Keratinocyte (primary cell): ENCODE results near the gene CCDC197. TPM values are rescaled to one million over a fixed set of nuclear protein-coding genes. Genes with fewer than 3 reads are reported as not detected.

Source experiments
- DNase-seq: peaks from one replicate; pipeline ENCODE4 v3.0.0-alpha.2; 2011; ENCODE audit warnings: low read depth, missing footprints, low spot score
- FAIRE-seq: peaks from 2 replicates; lab custom pipeline; 2011; peaks lifted over from hg19 to GRCh38; lab: Jason Lieb, UNC
- H2AFZ ChIP-seq: 2 replicates; pipeline ENCODE4 v1.6.0; 2012; ENCODE audit warnings: low read length, control low read depth, inconsistent platforms; ENCODE audit not compliant: control insufficient read depth
- H3K27ac ChIP-seq: 2 replicates; pipeline ENCODE4 v1.5.1; 2011; ENCODE audit warnings: low read length; ENCODE audit not compliant: control insufficient read depth, insufficient read depth
- H3K27me3 ChIP-seq: 3 replicates; pipeline ENCODE4 v1.6.0; 2011; ENCODE audit warnings: low read length; ENCODE audit not compliant: control insufficient read depth, insufficient read depth; ENCODE audit errors: extremely low read depth
- H3K36me3 ChIP-seq, 2 experiments: 2 replicates in 1 of 2; 3 replicates in 1 of 2; pipeline ENCODE4 v1.5.1; 2011; ENCODE audit warnings: low read length in 2 of 2, mild to moderate bottlenecking in 1 of 2; ENCODE audit not compliant: control insufficient read depth in 2 of 2, insufficient read depth in 2 of 2; ENCODE audit errors: extremely low read depth in 1 of 2
- H3K4me1 ChIP-seq: 3 replicates; pipeline ENCODE4 v1.5.1; 2011; ENCODE audit warnings: low read length; ENCODE audit not compliant: control insufficient read depth, insufficient read depth; ENCODE audit errors: extremely low read depth
- H3K4me2 ChIP-seq: 3 replicates; pipeline ENCODE4 v1.6.0; 2011; ENCODE audit warnings: low read depth, low read length; ENCODE audit not compliant: control insufficient read depth, insufficient read depth; ENCODE audit errors: extremely low read depth
- H3K4me3 ChIP-seq, 3 experiments: fragments of 200-600 bp in 1 of 3; sonication (generic) in 1 of 3; 2 replicates in 2 of 3; 3 replicates in 1 of 3; pipeline ENCODE4 v1.5.1; 2011 to 2016; ENCODE audit warnings: low read length in 3 of 3, mild to moderate bottlenecking in 3 of 3, control low read depth in 2 of 3, inconsistent platforms in 1 of 3, low read depth in 1 of 3, mixed read lengths in 1 of 3, mixed run types in 1 of 3, moderate library complexity in 1 of 3; ENCODE audit not compliant: control insufficient read depth in 2 of 3, insufficient read depth in 2 of 3; ENCODE audit errors: extremely low read depth in 1 of 3
- H3K79me2 ChIP-seq: 2 replicates; pipeline ENCODE4 v1.6.0; 2012; ENCODE audit warnings: low read length; ENCODE audit not compliant: control insufficient read depth, insufficient read depth
- H3K9ac ChIP-seq: 3 replicates; pipeline ENCODE4 v1.6.0; 2011; ENCODE audit warnings: low read length; ENCODE audit not compliant: control insufficient read depth, insufficient read depth; ENCODE audit errors: extremely low read depth
- H3K9me1 ChIP-seq: 3 replicates; pipeline ENCODE4 v1.6.0; 2011; ENCODE audit warnings: low read length; ENCODE audit not compliant: control insufficient read depth, insufficient read depth; ENCODE audit errors: extremely low read depth
- H3K9me3 ChIP-seq: 2 replicates; pipeline ENCODE4 v1.5.1; 2012; ENCODE audit warnings: low read depth, low read length; ENCODE audit not compliant: control insufficient read depth
- H4K20me1 ChIP-seq: 3 replicates; pipeline ENCODE4 v1.6.0; 2011; ENCODE audit warnings: low read length; ENCODE audit not compliant: control insufficient read depth, insufficient read depth; ENCODE audit errors: extremely low read depth
- CTCF ChIP-seq, 3 experiments: IDR thresholded peaks in 1 of 3; conservative IDR thresholded peaks in 1 of 3; optimal IDR thresholded peaks in 1 of 3; 2 replicates in 2 of 3; 3 replicates in 1 of 3; pipeline versions ENCODE3 to v1.5.1; 2011; ENCODE audit warnings: low read length in 3 of 3, mild to moderate bottlenecking in 3 of 3, moderate library complexity in 2 of 3, control low read depth in 1 of 3, inconsistent platforms in 1 of 3; ENCODE audit not compliant: insufficient read depth in 2 of 3; ENCODE audit errors: extremely low read depth in 1 of 3
- EZH2 ChIP-seq: IDR thresholded peaks from one replicate; pipeline ENCODE4 v1.6.1; 2012; ENCODE audit warnings: inconsistent platforms, mild to moderate bottlenecking, low read length, moderate library complexity
- dilution Hi-C: fragments of 300-500 bp; cut with MboI; formaldehyde crosslinking; loops from one replicate; pipeline ENCODE4 v1.7.0; 2020; ENCODE audit warnings: low sequenced_read_pairs; ENCODE audit not compliant: extremely low pct_ligation_motif_present
- polyA plus RNA-seq, 5 experiments: library from polyadenylated mRNA; depleted of rRNA in 3 of 5; stranded (reverse) in 3 of 5; stranded (forward) in 1 of 5; unstranded in 1 of 5; fragments of >200 nt; gene quantifications; 1 replicate in 1 of 5; 2 replicates in 3 of 5; 3 replicates in 1 of 5; pipeline versions ENCODE4 v1.2.1 to v1.2.3, GENCODE V29; 2011 to 2012; ENCODE audit warnings: missing spikeins in 2 of 5, low read depth in 1 of 5, low replicate concordance in 1 of 5

The CCDC197 gene
- polyA plus RNA-seq, 1 donor (not counting 4 experiments of a cell fraction or from before 2014, with no cell fraction given), result not detected

- H4K20me1 ChIP-seq, result no peaks in the 10 kb centered on the region
- TF ChIP-seq CTCF (optimal IDR thresholded peaks at IDR 0.05 in 1 of 3, IDR thresholded peaks at IDR 0.05 in 1 of 3, conservative IDR thresholded peaks at IDR 0.05 in 1 of 3; ENCODE audit: extremely low read depth in 1 of 3, insufficient read depth in 2 of 3, low read length in 3 of 3) (no peak), EZH2 (no peak)
- H3K4me1 ChIP-seq, result no peaks in the 10 kb centered on the region
- H3K4me2 ChIP-seq, result no peak overlapping the region
- no peak overlapping the region for H3K9ac ChIP-seq
- dilution Hi-C loops, result no loop called here
- no peaks in the 10 kb centered on the region for H3K9me3 ChIP-seq
- H3K27ac ChIP-seq, result no peak overlapping the region
- no peak for DNase-seq
- peaks cover 15 to 18% of the 10 kb centered on the region in 2 experiments for H3K36me3 ChIP-seq
- H3K4me3 ChIP-seq, result no peak overlapping the region
- no peak overlapping the region for H2AFZ ChIP-seq
- H3K27me3 ChIP-seq, result no peaks in the 10 kb centered on the region
- no peaks in the 10 kb centered on the region for H3K9me1 ChIP-seq
- no peaks in the 10 kb centered on the region for H3K79me2 ChIP-seq
- FAIRE-seq, result no peak
Measured at GRCh38 chr14:94043111-94043755, 46.1 kb downstream of the CCDC197 start.

- Histone ChIP-seq H3K4me2 (no peak overlapping the region), H3K4me3 (no peak overlapping the region), H3K9me3 (no peaks in the 10 kb centered on the region), H4K20me1 (no peaks in the 10 kb centered on the region), H3K27me3 (no peaks in the 10 kb centered on the region), H3K79me2 (no peaks in the 10 kb centered on the region), H3K9ac (no peak overlapping the region), H2AFZ (no peak overlapping the region), H3K9me1 (no peaks in the 10 kb centered on the region), H3K4me1 (no peaks in the 10 kb centered on the region), H3K27ac (no peak overlapping the region), H3K36me3 (peaks cover 20 to 21% of the 10 kb centered on the region in 2 experiments)
- DNase-seq (no peak), FAIRE-seq (no peak)
- dilution Hi-C loops, result no loop called here
- no peak for TF ChIP-seq CTCF (optimal IDR thresholded peaks at IDR 0.05 in 1 of 3, IDR thresholded peaks at IDR 0.05 in 1 of 3, conservative IDR thresholded peaks at IDR 0.05 in 1 of 3; ENCODE audit: extremely low read depth in 1 of 3, insufficient read depth in 2 of 3, low read length in 3 of 3)
- no peak for TF ChIP-seq EZH2
Measured at GRCh38 chr14:94043756-94044475, 46.8 kb downstream of the CCDC197 start.
